Endodermal cell (in vitro differentiated cells): ENCODE results near the gene CEP68. TPM values are rescaled to one million over a fixed set of nuclear protein-coding genes. Genes with fewer than 3 reads are reported as not detected.
A peak's percentile ranks its signal among the peaks of the same experiment; 100 is the strongest.

Experiments used
- DNase-seq: peaks from one replicate; pipeline ENCODE4 v3.0.0-alpha.2; 2017
- H3K27ac ChIP-seq: 2 replicates; pipeline ENCODE4 v1.5.1; 2013; ENCODE audit warnings: mild to moderate bottlenecking, low read depth, low read length, moderate library complexity
- H3K27me3 ChIP-seq: 2 replicates; pipeline ENCODE4 v1.6.1; 2013; ENCODE audit warnings: mild to moderate bottlenecking, low read length, moderate library complexity; ENCODE audit not compliant: insufficient read depth, control insufficient read depth, poor library complexity, severe bottlenecking
- H3K36me3 ChIP-seq: 2 replicates; pipeline ENCODE4 v1.7.0; 2013; ENCODE audit warnings: mild to moderate bottlenecking, low read length, moderate library complexity; ENCODE audit not compliant: control insufficient read depth, insufficient read depth
- H3K4me1 ChIP-seq: one replicate; pipeline ENCODE4 v1.7.0; 2013; ENCODE audit warnings: low read length; ENCODE audit not compliant: control insufficient read depth, insufficient read depth
- H3K4me3 ChIP-seq: 2 replicates; pipeline ENCODE4 v1.5.1; 2013; ENCODE audit warnings: mild to moderate bottlenecking, low read length, moderate library complexity
- H3K9ac ChIP-seq: 2 replicates; pipeline ENCODE4 v1.6.1; 2013; ENCODE audit warnings: mild to moderate bottlenecking, low read length, moderate library complexity; ENCODE audit not compliant: poor library complexity, severe bottlenecking; ENCODE audit errors: extremely low read depth
- H3K9me3 ChIP-seq: 2 replicates; pipeline ENCODE4 v1.6.1; 2013; ENCODE audit warnings: mild to moderate bottlenecking, low read length, moderate library complexity; ENCODE audit not compliant: control insufficient read depth
- H3K27ac Mint-ChIP-seq: 2 replicates; pipeline ENCODE4 v1.8.0; 2020; ENCODE audit warnings: mixed read lengths
- H3K27me3 Mint-ChIP-seq: 2 replicates; pipeline ENCODE4 v1.8.0; 2021; ENCODE audit warnings: mild to moderate bottlenecking, mixed read lengths; ENCODE audit not compliant: insufficient read depth
- H3K36me3 Mint-ChIP-seq: 2 replicates; pipeline ENCODE4 v1.8.0; 2020; ENCODE audit warnings: low read depth, mixed read lengths
- H3K4me1 Mint-ChIP-seq: 2 replicates; pipeline ENCODE4 v1.8.0; 2020; ENCODE audit warnings: mixed read lengths
- H3K4me3 Mint-ChIP-seq: 2 replicates; pipeline ENCODE4 v1.8.0; 2020; ENCODE audit warnings: mild to moderate bottlenecking, moderate library complexity, mixed read lengths
- H3K9me3 Mint-ChIP-seq: 2 replicates; pipeline ENCODE4 v1.8.0; 2020; ENCODE audit warnings: mild to moderate bottlenecking, mixed read lengths
- WGBS, 2 experiments: methylation state at CpG; one replicate each; pipeline versions ENCODE4 v1.1.5 to v1.1.7; 2013; ENCODE audit warnings: missing lambda C conversion rate in 2 of 2, mixed read lengths in 1 of 2; ENCODE audit not compliant: insufficient coverage in 1 of 2, insufficient read length in 1 of 2; 5-methylcytosine and 5-hydroxymethylcytosine counted together
- total RNA-seq, 2 donors: library from RNA; stranded (reverse); fragmentation: NEBNext Ultra II Directional in 1 of 2; extraction: Animal tissue kit (Norgen Biotek cat#: 25700) in 1 of 2; gene quantifications; 2 replicates in 1 of 2; 3 replicates in 1 of 2; pipeline ENCODE4 v1.2.1, GENCODE V29; 2021
- TF ChIP-seq, protein P1 (sequence below): fragments of 200-600 bp; sonication (generic); conservative IDR thresholded peaks from 2 replicates; pipeline ENCODE4 v1.5.0; 2021; ENCODE audit warnings: antibody characterized with exemption, mild to moderate bottlenecking

The CEP68 gene
- total RNA-seq, 2 donors from 2014 or later, result 13.7 to 17.7 TPM

DNA sequence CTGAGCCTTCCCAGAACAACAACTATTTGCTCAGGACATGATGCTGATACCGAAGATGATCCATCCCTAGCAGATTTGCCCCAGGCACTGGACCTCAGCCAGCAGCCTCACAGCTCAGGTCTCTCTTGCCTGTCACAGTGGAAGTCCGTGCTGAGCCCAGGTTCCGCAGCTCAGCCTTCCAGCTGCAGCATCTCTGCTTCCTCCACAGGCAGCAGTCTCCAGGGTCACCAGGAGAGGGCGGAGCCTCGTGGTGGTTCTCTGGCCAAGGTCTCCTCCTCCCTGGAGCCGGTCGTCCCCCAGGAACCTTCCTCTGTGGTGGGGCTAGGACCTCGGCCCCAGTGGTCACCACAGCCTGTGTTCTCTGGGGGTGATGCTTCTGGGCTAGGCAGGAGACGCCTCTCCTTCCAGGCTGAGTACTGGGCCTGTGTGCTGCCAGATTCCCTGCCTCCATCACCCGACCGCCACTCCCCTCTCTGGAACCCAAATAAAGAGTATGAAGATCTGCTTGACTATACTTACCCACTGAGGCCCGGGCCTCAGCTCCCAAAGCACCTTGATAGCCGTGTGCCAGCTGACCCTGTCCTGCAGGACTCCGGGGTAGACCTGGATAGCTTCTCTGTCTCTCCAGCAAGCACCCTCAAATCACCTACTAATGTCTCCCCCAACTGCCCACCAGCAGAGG, 15.4 kb downstream of the CEP68 start:
- no peaks in the 10 kb centered on the region for H3K9me3 Mint-ChIP-seq
- TF ChIP-seq, protein P1, sequence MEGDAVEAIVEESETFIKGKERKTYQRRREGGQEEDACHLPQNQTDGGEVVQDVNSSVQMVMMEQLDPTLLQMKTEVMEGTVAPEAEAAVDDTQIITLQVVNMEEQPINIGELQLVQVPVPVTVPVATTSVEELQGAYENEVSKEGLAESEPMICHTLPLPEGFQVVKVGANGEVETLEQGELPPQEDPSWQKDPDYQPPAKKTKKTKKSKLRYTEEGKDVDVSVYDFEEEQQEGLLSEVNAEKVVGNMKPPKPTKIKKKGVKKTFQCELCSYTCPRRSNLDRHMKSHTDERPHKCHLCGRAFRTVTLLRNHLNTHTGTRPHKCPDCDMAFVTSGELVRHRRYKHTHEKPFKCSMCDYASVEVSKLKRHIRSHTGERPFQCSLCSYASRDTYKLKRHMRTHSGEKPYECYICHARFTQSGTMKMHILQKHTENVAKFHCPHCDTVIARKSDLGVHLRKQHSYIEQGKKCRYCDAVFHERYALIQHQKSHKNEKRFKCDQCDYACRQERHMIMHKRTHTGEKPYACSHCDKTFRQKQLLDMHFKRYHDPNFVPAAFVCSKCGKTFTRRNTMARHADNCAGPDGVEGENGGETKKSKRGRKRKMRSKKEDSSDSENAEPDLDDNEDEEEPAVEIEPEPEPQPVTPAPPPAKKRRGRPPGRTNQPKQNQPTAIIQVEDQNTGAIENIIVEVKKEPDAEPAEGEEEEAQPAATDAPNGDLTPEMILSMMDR, result peak; percentile 68
- no peak overlapping the region for H3K9ac ChIP-seq

DNA sequence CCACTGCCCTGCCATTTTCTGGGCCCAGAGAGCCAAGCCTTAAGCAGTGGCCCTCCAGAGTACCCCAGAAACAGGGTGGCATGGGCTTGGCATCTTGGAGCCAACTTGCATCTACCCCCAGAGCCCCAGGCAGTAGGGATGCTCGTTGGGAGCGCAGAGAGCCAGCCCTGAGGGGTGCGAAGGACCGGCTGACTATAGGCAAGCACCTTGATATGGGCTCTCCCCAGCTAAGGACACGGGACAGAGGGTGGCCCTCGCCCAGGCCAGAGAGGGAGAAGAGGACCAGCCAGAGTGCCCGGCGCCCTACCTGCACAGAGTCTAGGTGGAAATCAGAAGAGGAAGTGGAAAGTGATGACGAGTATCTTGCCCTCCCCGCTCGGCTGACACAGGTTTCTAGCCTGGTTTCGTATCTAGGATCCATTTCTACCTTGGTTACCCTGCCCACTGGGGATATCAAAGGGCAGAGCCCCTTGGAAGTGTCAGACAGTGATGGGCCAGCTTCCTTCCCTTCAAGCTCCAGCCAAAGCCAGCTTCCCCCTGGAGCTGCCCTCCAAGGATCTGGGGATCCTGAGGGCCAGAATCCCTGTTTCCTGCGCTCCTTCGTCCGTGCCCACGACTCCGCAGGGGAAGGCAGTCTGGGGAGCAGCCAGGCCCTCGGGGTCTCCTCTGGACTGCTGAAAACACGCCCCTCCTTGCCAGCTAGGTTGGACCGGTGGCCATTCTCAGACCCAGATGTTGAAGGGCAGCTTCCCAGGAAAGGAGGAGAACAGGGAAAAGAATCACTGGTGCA, 16.2 kb downstream of the CEP68 start:
- no peak overlapping the region for H3K27ac ChIP-seq
- TF ChIP-seq, protein P1, result no peak
- H3K9me3 Mint-ChIP-seq, result no peaks in the 10 kb centered on the region
- no peaks in the 10 kb centered on the region for H3K27me3 Mint-ChIP-seq
- H3K27ac Mint-ChIP-seq, result no peak overlapping the region
- peaks cover 14% of the 10 kb centered on the region for H3K4me1 Mint-ChIP-seq
- H3K4me3 Mint-ChIP-seq, result no peak overlapping the region
- no peak for DNase-seq
- WGBS, 2 experiments, result 97 to 98% methylated on average over 15 to 20 of the region's 20 CpGs
- peaks cover 51% of the 10 kb centered on the region for H3K36me3 Mint-ChIP-seq
- peaks cover 7% of the 10 kb centered on the region for H3K4me1 ChIP-seq
- no peak overlapping the region for H3K9ac ChIP-seq
- no peak overlapping the region for H3K4me3 ChIP-seq
- H3K36me3 ChIP-seq, result peaks cover 67% of the 10 kb centered on the region
- H3K9me3 ChIP-seq, result no peaks in the 10 kb centered on the region
- no peaks in the 10 kb centered on the region for H3K27me3 ChIP-seq

More for the DNA sequence above, 15.4 kb downstream of the CEP68 start:
- H3K27ac Mint-ChIP-seq, result no peak overlapping the region
- no peak overlapping the region for H3K4me3 Mint-ChIP-seq
- no peaks in the 10 kb centered on the region for H3K27me3 ChIP-seq
- peaks cover 63% of the 10 kb centered on the region for H3K36me3 ChIP-seq
- H3K4me1 ChIP-seq, result peaks cover 7% of the 10 kb centered on the region
- H3K36me3 Mint-ChIP-seq, result peaks cover 47% of the 10 kb centered on the region
- peak; percentile 88 for DNase-seq
- no peak overlapping the region for H3K4me3 ChIP-seq
- no peaks in the 10 kb centered on the region for H3K9me3 ChIP-seq
- peaks cover 11% of the 10 kb centered on the region for H3K4me1 Mint-ChIP-seq
- H3K27ac ChIP-seq, result no peak overlapping the region
- 89 to 92% methylated on average over 4 to 14 of the region's 14 CpGs for WGBS, 2 experiments
- no peaks in the 10 kb centered on the region for H3K27me3 Mint-ChIP-seq

DNA sequence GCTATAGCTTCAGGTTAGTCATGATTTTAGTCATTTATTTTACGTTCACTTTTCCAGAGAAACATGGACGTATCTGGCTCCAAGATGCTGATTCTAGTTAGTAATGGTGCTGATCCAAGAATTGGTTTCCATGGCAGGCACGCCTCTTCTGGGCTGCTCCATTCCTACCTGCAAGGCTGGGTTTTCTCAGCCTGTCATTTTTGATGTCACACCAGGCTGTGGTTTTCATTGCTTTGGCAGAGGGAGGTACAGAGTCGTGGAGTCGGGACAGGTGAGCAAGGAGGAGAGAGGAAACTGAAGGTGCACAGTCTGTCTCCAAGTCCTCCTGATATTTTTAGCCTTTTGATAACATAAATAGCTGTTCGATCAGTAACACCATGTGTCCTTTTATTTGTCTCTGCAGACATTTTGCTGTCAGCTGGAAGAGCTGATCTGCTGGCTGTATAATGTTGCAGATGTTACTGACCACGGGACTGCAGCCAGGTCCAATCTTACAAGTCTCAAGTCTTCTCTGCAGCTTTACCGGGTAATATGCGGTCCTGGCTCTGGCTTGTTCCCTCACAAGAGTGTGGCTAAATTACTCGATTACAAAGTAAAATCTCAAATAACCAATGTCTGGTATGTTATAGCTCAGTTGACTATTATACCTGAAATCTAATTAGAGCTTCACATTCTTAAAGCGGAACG, 17.8 kb downstream of the CEP68 start:
- no peaks in the 10 kb centered on the region for H3K27me3 ChIP-seq
- Mint-ChIP-seq H3K4me3 (no peak overlapping the region), H3K27ac (no peak overlapping the region), H3K4me1 (peaks cover 24% of the 10 kb centered on the region), H3K27me3 (no peaks in the 10 kb centered on the region), H3K36me3 (peaks cover 57% of the 10 kb centered on the region), H3K9me3 (no peaks in the 10 kb centered on the region)
- H3K4me3 ChIP-seq, result no peak overlapping the region
- peaks cover 7% of the 10 kb centered on the region for H3K4me1 ChIP-seq
- H3K36me3 ChIP-seq, result peaks cover 83% of the 10 kb centered on the region
- H3K9me3 ChIP-seq, result no peaks in the 10 kb centered on the region
- DNase-seq, result no peak
- H3K9ac ChIP-seq, result no peak overlapping the region
- TF ChIP-seq, protein P1, result no peak
- 94 to 97% methylated on average over 6 to 12 of the region's 12 CpGs for WGBS, 2 experiments
- H3K27ac ChIP-seq, result no peak overlapping the region
